Adrenal gland (tissue), 12 donors: Measurements from ENCODE around the gene STXBP1. TPM values are rescaled to one million over a fixed set of nuclear protein-coding genes. Genes with fewer than 3 reads are reported as not detected.

Source experiments
- DNase-seq, 7 donors: peaks; one replicate each; pipeline ENCODE4 v3.0.0-alpha.2; 2019 to 2020
- H3K27ac ChIP-seq, 5 donors: fragments of 200-600 bp; sonication (generic) in 4 of 5; 1 replicate in 3 of 5; 2 replicates in 2 of 5; pipeline versions ENCODE4 v1.5.1 to v1.8.0; 2016 to 2020; ENCODE audit warnings: mild to moderate bottlenecking in 1 of 5
- H3K27me3 ChIP-seq: fragments of 200-600 bp; 2 replicates; pipeline ENCODE4 v1.8.0; 2021
- H3K36me3 ChIP-seq, 2 donors: fragments of 200-600 bp; replicated peaks in 1 of 2; 1 replicate in 1 of 2; 2 replicates in 1 of 2; pipeline versions ENCODE4 v1.5.1 to v1.8.0; 2018 to 2022
- H3K4me1 ChIP-seq, 2 donors: fragments of 200-600 bp; replicated peaks in 1 of 2; 1 replicate in 1 of 2; 2 replicates in 1 of 2; pipeline versions ENCODE4 v1.5.1 to v1.8.0; 2018 to 2021
- H3K4me3 ChIP-seq, 4 donors: fragments of 200-600 bp; sonication (generic) in 3 of 4; one replicate each; pipeline ENCODE4 v1.5.1; 2016 to 2018
- H3K9me3 ChIP-seq, 3 donors: fragments of 200-600 bp; sonication (generic) in 1 of 3; replicated peaks in 1 of 3; 1 replicate in 2 of 3; 2 replicates in 1 of 3; pipeline versions ENCODE4 v1.5.1 to v1.8.0; 2016 to 2021
- POLR2A ChIP-seq, 2 donors: fragments of 450-650 bp; IDR thresholded peaks; one replicate each; pipeline ENCODE4 v1.6.1; 2017; ENCODE audit warnings: antibody characterized with exemption in 2 of 2, mild to moderate bottlenecking in 2 of 2, moderate library complexity in 1 of 2
- WGBS, 4 donors: extraction: QIAGEN DNeasy Blood & Tissue Kit in 2 of 4; methylation state at CpG; one replicate each; pipeline versions ENCODE4 v1.1.5 to v1.1.7; 2013 to 2017; 5-methylcytosine and 5-hydroxymethylcytosine counted together
- intact Hi-C, 2 donors: fragments of 100-400 bp; cut with DNase I; formaldehyde crosslinking; loops; one replicate each; pipeline versions ENCODE4 v1.14.1 to v1.15.0; 2022 to 2023
- polyA plus RNA-seq, 3 donors: library from polyadenylated mRNA; stranded (reverse); fragments of 200-250 nt in 2 of 3; fragments of 350-450 nt in 1 of 3; fragmentation: Illumina TruSeq in 1 of 3; extraction: RNeasy Lipid Tissue Mini Kit (QIAGEN cat#74804) in 1 of 3; gene quantifications; one replicate each; pipeline ENCODE4 v1.2.3, GENCODE V29; 2013 to 2014
- total RNA-seq, 9 donors: library from RNA; depleted of rRNA in 4 of 9; stranded (reverse); fragments of >200 nt in 4 of 9; fragments of 120-200 nt in 1 of 9; fragmentation: NEBNext Ultra II Directional in 1 of 9; extraction: Animal tissue kit (Norgen Biotek cat#: 25700) in 1 of 9; gene quantifications; one replicate each; pipeline versions ENCODE4 v1.1.0 to v1.2.4, GENCODE V29; 2013 to 2023
- TF ChIP-seq, protein P1 (sequence below), 6 experiments: fragments of 450-650 bp in 4 of 6; fragments of 200-600 bp in 2 of 6; sonication (generic) in 1 of 6; IDR thresholded peaks; 1 replicate in 5 of 6; 2 replicates in 1 of 6; pipeline versions ENCODE4 v1.5.1 to v1.8.0; 2016 to 2021; ENCODE audit warnings: antibody characterized with exemption in 6 of 6, mild to moderate bottlenecking in 2 of 6, moderate library complexity in 1 of 6
- donor health status: healthy with polysubstance abuse.
- donor health status: Bipolar disorder and iron deficiency.
- donor health status: DM: yes; HTN: yes; CAD: no.
- donor health status: DM: no; HTN: no; CAD: no.
- donor health status: DM: no; HTN: no; CAD: no.
- donor health status: DM: yes; HTN: yes; CAD: no.

The STXBP1 gene
- total and polyA plus RNA-seq, 12 donors = 15.4 to 169 (median 59.6) TPM

DNA sequence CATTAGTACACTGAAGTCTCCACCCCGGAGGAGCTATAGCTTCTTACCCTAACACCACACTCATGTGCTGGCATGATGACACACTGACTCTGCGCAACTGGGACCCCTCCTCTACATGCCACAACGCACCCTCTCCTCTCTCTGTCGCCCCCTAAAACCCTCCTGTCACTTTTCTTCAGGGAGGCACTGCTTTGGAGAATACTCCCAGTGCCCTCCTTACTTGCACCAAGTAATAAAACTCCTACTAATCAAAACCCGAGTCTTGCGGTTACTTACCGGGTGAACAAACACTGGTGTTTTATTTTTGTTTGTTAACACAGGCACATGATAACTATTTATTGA lies 12.6 kb upstream of the STXBP1 start:
- no peaks in the 10 kb centered on the region for H3K4me1 ChIP-seq
- intact Hi-C loops = no loop called here
- no peak for DNase-seq
- no peak overlapping the region for H3K4me3 ChIP-seq
- H3K27ac ChIP-seq = no peak overlapping the region
- TF ChIP-seq POLR2A (IDR thresholded peaks at IDR 0.05) = no peak
- TF ChIP-seq, protein P1, sequence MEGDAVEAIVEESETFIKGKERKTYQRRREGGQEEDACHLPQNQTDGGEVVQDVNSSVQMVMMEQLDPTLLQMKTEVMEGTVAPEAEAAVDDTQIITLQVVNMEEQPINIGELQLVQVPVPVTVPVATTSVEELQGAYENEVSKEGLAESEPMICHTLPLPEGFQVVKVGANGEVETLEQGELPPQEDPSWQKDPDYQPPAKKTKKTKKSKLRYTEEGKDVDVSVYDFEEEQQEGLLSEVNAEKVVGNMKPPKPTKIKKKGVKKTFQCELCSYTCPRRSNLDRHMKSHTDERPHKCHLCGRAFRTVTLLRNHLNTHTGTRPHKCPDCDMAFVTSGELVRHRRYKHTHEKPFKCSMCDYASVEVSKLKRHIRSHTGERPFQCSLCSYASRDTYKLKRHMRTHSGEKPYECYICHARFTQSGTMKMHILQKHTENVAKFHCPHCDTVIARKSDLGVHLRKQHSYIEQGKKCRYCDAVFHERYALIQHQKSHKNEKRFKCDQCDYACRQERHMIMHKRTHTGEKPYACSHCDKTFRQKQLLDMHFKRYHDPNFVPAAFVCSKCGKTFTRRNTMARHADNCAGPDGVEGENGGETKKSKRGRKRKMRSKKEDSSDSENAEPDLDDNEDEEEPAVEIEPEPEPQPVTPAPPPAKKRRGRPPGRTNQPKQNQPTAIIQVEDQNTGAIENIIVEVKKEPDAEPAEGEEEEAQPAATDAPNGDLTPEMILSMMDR (IDR thresholded peaks at IDR 0.05) = no peak
- H3K9me3 ChIP-seq = no peaks in the 10 kb centered on the region
- no peaks in the 10 kb centered on the region for H3K27me3 ChIP-seq
- H3K36me3 ChIP-seq = no peaks in the 10 kb centered on the region
- WGBS, 4 donors = 76 to 82% (median 79%) methylated on average over 7 of the region's 7 CpGs

DNA sequence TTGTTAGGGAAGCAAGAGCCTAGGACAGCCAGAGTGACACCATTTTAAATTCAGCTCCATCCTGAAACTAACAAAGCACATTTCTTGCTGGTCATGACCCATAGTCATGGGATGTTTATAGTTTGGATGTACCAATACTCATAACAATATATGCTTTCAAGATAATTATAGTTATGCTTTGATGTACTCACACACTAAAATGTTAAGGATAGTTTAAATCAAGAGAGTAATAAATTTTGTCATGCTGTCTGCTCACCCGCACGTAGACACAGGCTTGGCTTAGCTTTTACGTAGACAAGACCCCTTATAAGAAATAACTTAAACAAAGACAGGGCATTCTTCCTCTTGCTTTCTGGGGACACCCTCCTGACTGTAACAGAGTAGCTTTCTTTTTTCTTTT lies 8.9 kb upstream of the STXBP1 start:
- Histone ChIP-seq H3K9me3 (no peaks in the 10 kb centered on the region), H3K4me3 (no peak overlapping the region), H3K27ac (no peak overlapping the region), H3K27me3 (no peaks in the 10 kb centered on the region), H3K4me1 (peaks cover 1 to 9% of the 10 kb centered on the region in 2 donors), H3K36me3 (no peaks in the 10 kb centered on the region)
- DNase-seq = no peak
- TF ChIP-seq, protein P1 (IDR thresholded peaks at IDR 0.05) = no peak
- no peak for TF ChIP-seq POLR2A (IDR thresholded peaks at IDR 0.05)
- 72 to 86% (median 77%) methylated on average over 3 of the region's 3 CpGs for WGBS, 4 donors
- intact Hi-C loops = no loop called here

DNA sequence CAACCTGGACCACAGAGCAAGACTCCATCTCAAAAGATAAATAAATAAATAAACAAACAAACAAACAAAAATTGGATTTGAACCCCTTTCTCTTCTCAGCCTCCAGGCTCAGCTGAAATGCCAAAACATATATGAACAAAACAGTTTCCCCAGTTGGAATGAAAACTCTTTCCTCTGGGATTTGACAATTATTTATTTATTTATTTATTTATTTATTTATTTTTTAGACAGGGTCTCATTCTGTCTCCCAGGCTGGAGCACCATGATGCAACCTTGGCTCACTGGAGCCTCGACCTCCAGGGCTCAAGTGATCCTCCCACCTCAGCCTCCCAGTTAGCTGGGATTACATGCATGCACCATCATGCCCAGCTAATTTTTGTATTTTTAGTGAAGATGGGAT lies 6.0 kb upstream of the STXBP1 start:
- TF ChIP-seq, protein P1 (IDR thresholded peaks at IDR 0.05) = no peak
- TF ChIP-seq POLR2A (IDR thresholded peaks at IDR 0.05) = no peak
- 74 to 90% (median 84%) methylated on average over 1 of the region's 1 CpG for WGBS, 4 donors
- intact Hi-C loops = no loop called here

DNA sequence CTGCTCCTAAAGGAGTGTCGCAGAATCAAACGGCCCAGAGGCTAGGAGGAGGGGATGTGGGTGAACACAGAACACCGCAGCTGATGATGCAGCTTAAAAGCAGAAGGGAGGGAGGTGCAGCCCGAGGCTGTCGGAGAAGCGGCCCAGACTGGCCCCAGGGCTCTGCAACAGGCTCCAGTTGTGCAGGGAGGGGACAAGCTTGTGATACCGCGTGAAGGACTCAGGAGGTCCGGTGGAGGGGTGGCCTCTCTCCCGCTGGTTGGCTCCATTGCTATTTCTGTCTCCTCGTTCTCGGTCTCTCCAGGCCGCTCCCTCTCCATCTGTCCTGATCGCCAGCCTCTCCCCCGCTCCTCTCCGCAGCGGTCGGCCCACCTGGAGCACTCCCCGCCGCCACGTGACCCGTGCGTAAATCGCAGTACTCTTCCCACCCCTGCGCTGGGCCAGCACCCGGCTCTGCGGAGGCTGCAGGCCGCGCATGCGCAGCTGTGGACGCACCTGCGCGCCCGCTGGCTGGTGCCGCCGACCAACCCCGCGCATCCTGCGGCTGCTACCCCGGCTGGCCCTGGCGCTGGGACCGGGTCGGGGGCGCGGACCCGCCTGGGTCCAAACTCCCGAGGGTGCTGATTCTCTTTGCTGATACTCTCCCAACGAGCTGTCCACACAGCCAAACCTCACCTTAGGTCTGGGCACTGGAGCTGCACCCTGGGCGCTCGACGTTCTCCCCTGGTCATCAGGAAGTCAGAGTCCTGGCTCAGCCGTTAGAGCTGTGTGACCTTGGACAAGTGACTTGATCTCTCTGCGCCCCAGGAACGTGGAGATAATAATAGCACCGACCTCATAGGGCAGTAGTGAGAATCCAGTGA lies 3.7 kb upstream of the STXBP1 start:
- Histone ChIP-seq H3K27me3 (no peaks in the 10 kb centered on the region), H3K4me1 (peaks cover 6 to 22% of the 10 kb centered on the region in 2 donors), H3K9me3 (no peaks in the 10 kb centered on the region), H3K36me3 (no peaks in the 10 kb centered on the region), H3K4me3 (peak overlapping the region in 2 of 4 donors; percentile 10 to 34), H3K27ac (peak overlapping the region in 2 of 5 donors; percentile 66 to 77)
- intact Hi-C loops = no loop called here
- TF ChIP-seq, protein P1 (IDR thresholded peaks at IDR 0.05) = no peak
- TF ChIP-seq POLR2A (IDR thresholded peaks at IDR 0.05) = peak in 1 of 2 donors; percentile 23
- peak; percentile 76 to 89 (median 79) for DNase-seq
- 2 to 4% (median 3%) methylated on average over 22 to 55 of the region's 55 CpGs for WGBS, 4 donors

More for the DNA sequence above, 6.0 kb upstream of the STXBP1 start:
- Histone ChIP-seq H3K4me1 (peaks cover 6 to 16% of the 10 kb centered on the region in 2 donors), H3K27me3 (no peaks in the 10 kb centered on the region), H3K36me3 (no peaks in the 10 kb centered on the region), H3K27ac (no peak overlapping the region), H3K9me3 (no peaks in the 10 kb centered on the region), H3K4me3 (no peak overlapping the region)
- DNase-seq = no peak
